ENCODE results near the gene PWWP2B. TPM values are rescaled to one million over a fixed set of nuclear protein-coding genes. Genes with fewer than 3 reads are reported as not detected.

PWWP2B gene
- total and polyA plus RNA-seq, 2 donors (not counting 3 experiments of a cell fraction or from before 2014, with no cell fraction given): 4.6 to 11.8 TPM

- Histone ChIP-seq H3K27me3 (ENCODE audit: control insufficient read depth in 2 of 2, insufficient read depth in 2 of 2, low read length in 2 of 2) (no peaks in the 10 kb centered on the region), H3K9me1 (replicated peaks; ENCODE audit: control insufficient read depth, extremely low read depth, insufficient read depth, low read length) (no peaks in the 10 kb centered on the region), H3K9ac (replicated peaks; ENCODE audit: extremely low read depth, insufficient read depth, low read length) (no peak overlapping the region), H3K4me3 (replicated peaks in 1 of 3; ENCODE audit: insufficient read depth in 1 of 3, low read depth in 1 of 3, low read length in 3 of 3) (no peak overlapping the region), H3K9me3 (replicated peaks; ENCODE audit: control insufficient read depth, insufficient read depth, low read length) (no peaks in the 10 kb centered on the region), H3K4me1 (ENCODE audit: control insufficient read depth, extremely low read depth, insufficient read depth, low read length) (peaks cover 23% of the 10 kb centered on the region), H3K36me3 (ENCODE audit: control insufficient read depth in 2 of 2, extremely low read depth in 1 of 2, insufficient read depth in 2 of 2, low read length in 2 of 2) (peaks cover 0 to 5% of the 10 kb centered on the region in 2 experiments), H2AFZ (ENCODE audit: low read depth, low read length) (no peak overlapping the region), H3K79me2 (ENCODE audit: control insufficient read depth, insufficient read depth, low read length) (peaks cover 8% of the 10 kb centered on the region), H3K4me2 (ENCODE audit: insufficient read depth, low read length) (no peak overlapping the region), H3K27ac (ENCODE audit: insufficient read depth, low read depth, low read length) (no peak overlapping the region), H4K20me1 (replicated peaks; ENCODE audit: control insufficient read depth, extremely low read depth, insufficient read depth, low read length) (no peaks in the 10 kb centered on the region)
- TF ChIP-seq GATA2 (IDR thresholded peaks at IDR 0.05; ENCODE audit: insufficient read depth, insufficient read length, low read depth, low read length) (no peak), JUN (IDR thresholded peaks at IDR 0.05; ENCODE audit: borderline replicate concordance, insufficient read depth, insufficient read length, low read depth) (no peak), CTCF (IDR thresholded peaks at IDR 0.05; ENCODE audit: extremely low read depth in 1 of 2, insufficient read depth in 1 of 2, low read depth in 1 of 2, low read length in 2 of 2) (no peak), EZH2 (IDR thresholded peaks at IDR 0.05; ENCODE audit: borderline replicate concordance, low read depth, low read length, severe bottlenecking) (no peak), MAX (IDR thresholded peaks at IDR 0.05; ENCODE audit: insufficient read depth, insufficient read length) (no peak), POLR2AphosphoS5 (IDR thresholded peaks at IDR 0.05; ENCODE audit: insufficient read depth, low read depth, low read length) (no peak), MYC (IDR thresholded peaks at IDR 0.05; ENCODE audit: low read depth, low read length) (no peak), POLR2A (IDR thresholded peaks at IDR 0.05; ENCODE audit: low read depth, low read length) (no peak), FOS (IDR thresholded peaks at IDR 0.05; ENCODE audit: borderline replicate concordance, insufficient read depth, low read length) (no peak)
- intact Hi-C loops (cut with micrococcal nuclease) (no loop called here), dilution Hi-C loops (cut with MboI; ENCODE audit: extremely low pct_ligation_motif_present, low sequenced_read_pairs) (no loop called here)
- CTCF ChIA-PET: interaction anchor here (0.7 kb wide), 1 partner anchor 9 kb away, joined by 3 read pairs; no protein-coding TSS in a partner anchor
- no TSS peak for BruUV-seq (replicated peaks)
- POLR2A ChIA-PET: no interaction called here
- DNase-seq (ENCODE audit: low read depth, low spot score) (no peak), FAIRE-seq (no peak)
These were observed 12.6 kb downstream of the PWWP2B start for GRCh38 chr10:132409667-132410028.
